Keratinocyte (primary cell): ENCODE measurements around the gene FNDC3B.

ENCODE experiments used
- CTCF ChIP-seq, 3 experiments: IDR thresholded peaks in 1 of 3; conservative IDR thresholded peaks in 1 of 3; optimal IDR thresholded peaks in 1 of 3; 2 replicates in 2 of 3; 3 replicates in 1 of 3; pipeline versions ENCODE3 to v1.5.1; 2011; ENCODE audit warnings: low read length in 3 of 3, mild to moderate bottlenecking in 3 of 3, moderate library complexity in 2 of 3, control low read depth in 1 of 3, inconsistent platforms in 1 of 3; ENCODE audit not compliant: insufficient read depth in 2 of 3; ENCODE audit errors: extremely low read depth in 1 of 3
- EZH2 ChIP-seq: IDR thresholded peaks from one replicate; pipeline ENCODE4 v1.6.1; 2012; ENCODE audit warnings: inconsistent platforms, mild to moderate bottlenecking, low read length, moderate library complexity

- TF ChIP-seq EZH2 (no peak), CTCF (optimal IDR thresholded peaks at IDR 0.05 in 1 of 3, IDR thresholded peaks at IDR 0.05 in 1 of 3, conservative IDR thresholded peaks at IDR 0.05 in 1 of 3; ENCODE audit: extremely low read depth in 1 of 3, insufficient read depth in 2 of 3, low read length in 3 of 3) (no peak)
These were observed 221.0 kb downstream of the FNDC3B start for GRCh38 chr3:172260381-172260780.
